ENCODE results near the gene GNG13.

The GNG13 gene

DNA sequence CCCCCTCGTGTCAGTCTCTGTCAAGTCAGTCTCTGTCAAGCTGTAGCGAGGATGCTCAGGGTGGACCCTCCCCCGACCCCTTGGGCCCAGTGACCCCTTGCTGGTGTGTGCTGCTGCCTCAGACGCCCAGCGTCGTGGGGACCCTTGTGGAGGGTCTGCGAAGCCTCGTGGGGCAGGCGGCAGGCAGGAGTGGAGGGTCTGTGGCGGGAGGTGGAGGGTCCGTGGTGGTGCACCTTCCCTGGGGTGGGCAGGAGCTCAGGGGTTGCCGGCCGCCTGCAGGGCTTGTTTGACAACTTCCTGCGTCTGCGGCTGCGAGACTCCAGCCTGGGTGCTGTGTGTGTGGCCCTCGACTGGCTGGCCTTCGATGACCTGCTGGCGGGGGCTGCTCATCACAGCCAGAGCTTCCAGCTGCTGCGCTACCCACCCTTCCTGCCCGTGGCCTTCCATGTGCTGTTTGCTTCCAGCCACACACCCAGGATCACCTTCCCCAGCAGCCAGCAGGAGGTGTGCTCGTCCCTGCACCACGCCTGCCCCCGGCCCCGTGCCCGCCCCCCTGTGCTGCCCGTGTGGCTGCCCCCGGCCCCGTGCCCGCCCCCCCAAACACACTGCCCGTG lies 5.6 kb downstream of the GNG13 start:
- H3K4me1 ChIP-seq (ENCODE audit: control insufficient read depth in 2 of 2, insufficient read depth in 2 of 2, low read length in 2 of 2) = no peaks in the 10 kb centered on the region
- no peak overlapping the region for H3K9ac ChIP-seq (ENCODE audit: low read depth in 1 of 2, low read length in 2 of 2)
- H3K9me3 ChIP-seq (ENCODE audit: control insufficient read depth in 2 of 2, low read length in 2 of 2) = no peaks in the 10 kb centered on the region
- H3K4me3 ChIP-seq (ENCODE audit: low read length in 2 of 2) = no peak overlapping the region
- H3K36me3 ChIP-seq (ENCODE audit: control insufficient read depth in 2 of 2, insufficient read depth in 2 of 2, low read length in 2 of 2) = no peaks in the 10 kb centered on the region
- H3K27ac ChIP-seq (ENCODE audit: low read depth in 2 of 2, low read length in 2 of 2) = no peak overlapping the region
- peaks cover 5 to 6% of the 10 kb centered on the region in 2 donors for H3K27me3 ChIP-seq (ENCODE audit: control insufficient read depth in 2 of 2, insufficient read depth in 2 of 2, low read length in 2 of 2)

- Histone ChIP-seq H3K4me3 (ENCODE audit: low read length in 2 of 2) (no peak overlapping the region), H3K27me3 (ENCODE audit: control insufficient read depth in 2 of 2, insufficient read depth in 2 of 2, low read length in 2 of 2) (peaks cover 1 to 3% of the 10 kb centered on the region in 2 donors), H3K4me1 (ENCODE audit: control insufficient read depth in 2 of 2, insufficient read depth in 2 of 2, low read length in 2 of 2) (peaks cover 0 to 2% of the 10 kb centered on the region in 2 donors), H3K27ac (ENCODE audit: low read depth in 2 of 2, low read length in 2 of 2) (no peak overlapping the region), H3K36me3 (ENCODE audit: control insufficient read depth in 2 of 2, insufficient read depth in 2 of 2, low read length in 2 of 2) (no peaks in the 10 kb centered on the region), H3K9ac (ENCODE audit: low read depth in 1 of 2, low read length in 2 of 2) (no peak overlapping the region), H3K9me3 (ENCODE audit: control insufficient read depth in 2 of 2, low read length in 2 of 2) (no peaks in the 10 kb centered on the region)
Observed at GRCh38 chr16:794091-794822, 6.3 kb downstream of the GNG13 start.

DNA sequence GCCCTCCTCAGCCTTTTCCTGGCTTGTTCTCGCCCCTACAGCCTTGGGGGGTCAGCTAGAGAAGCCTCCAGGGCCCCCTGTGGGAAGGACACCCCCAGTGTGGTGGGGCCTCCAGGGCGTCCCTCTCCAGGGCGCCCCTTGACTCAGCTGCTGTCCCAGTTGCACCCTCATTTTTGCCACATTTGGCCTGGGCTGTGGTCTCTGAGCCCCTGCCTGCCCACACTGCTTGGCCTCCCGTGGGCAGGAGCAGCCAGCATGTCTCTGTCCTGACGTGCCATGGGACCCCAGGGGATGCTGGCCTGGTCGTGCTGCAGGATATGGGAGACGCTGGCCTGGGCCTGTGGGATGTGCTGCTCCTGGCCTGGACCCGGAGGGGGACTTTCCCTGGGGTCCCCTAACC lies 7.1 kb downstream of the GNG13 start:
- H3K4me3 ChIP-seq (ENCODE audit: low read length in 2 of 2) = no peak overlapping the region
- no peak overlapping the region for H3K27ac ChIP-seq (ENCODE audit: low read depth in 2 of 2, low read length in 2 of 2)
- no peaks in the 10 kb centered on the region for H3K9me3 ChIP-seq (ENCODE audit: control insufficient read depth in 2 of 2, low read length in 2 of 2)
- peaks cover 7 to 10% of the 10 kb centered on the region in 2 donors for H3K4me1 ChIP-seq (ENCODE audit: control insufficient read depth in 2 of 2, insufficient read depth in 2 of 2, low read length in 2 of 2)
- no peaks in the 10 kb centered on the region for H3K36me3 ChIP-seq (ENCODE audit: control insufficient read depth in 2 of 2, insufficient read depth in 2 of 2, low read length in 2 of 2)
- no peak overlapping the region for H3K9ac ChIP-seq (ENCODE audit: low read depth in 1 of 2, low read length in 2 of 2)
- H3K27me3 ChIP-seq (ENCODE audit: control insufficient read depth in 2 of 2, insufficient read depth in 2 of 2, low read length in 2 of 2) = no peaks in the 10 kb centered on the region

DNA sequence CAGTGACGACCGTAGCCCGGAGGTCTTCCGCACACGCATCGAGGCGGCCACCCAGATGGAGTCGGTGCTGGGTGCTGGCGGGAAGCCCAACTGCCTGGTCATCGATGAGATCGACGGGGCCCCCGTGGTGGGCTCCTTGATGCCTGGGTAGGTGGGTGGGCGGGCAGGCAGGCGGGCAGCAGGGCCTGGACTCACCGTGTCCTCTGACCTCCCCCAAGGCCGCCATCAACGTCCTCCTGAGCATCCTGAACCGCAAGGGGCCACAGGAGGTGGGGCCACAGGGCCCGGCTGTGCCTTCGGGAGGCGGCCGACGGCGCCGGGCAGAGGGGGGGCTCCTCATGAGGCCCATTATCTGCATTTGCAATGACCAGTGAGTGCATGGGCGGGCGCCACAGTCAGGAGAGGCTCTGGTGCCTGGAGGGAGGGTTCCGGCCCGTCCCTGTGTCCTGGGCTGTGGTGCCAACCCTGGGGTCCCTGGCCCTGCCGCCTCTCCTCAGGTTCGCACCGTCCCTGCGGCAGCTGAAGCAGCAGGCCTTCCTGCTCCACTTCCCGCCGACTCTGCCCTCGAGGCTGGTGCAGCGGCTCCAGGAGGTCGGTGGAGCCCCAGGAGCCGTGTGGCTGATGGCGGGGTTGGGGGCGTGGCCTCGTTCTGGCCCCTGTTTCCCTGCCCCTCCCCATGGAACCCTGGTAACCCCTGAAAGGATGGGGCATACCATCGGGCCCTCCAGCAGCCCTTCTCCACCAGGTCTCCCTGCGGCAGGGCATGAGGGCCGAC lies 8.1 kb downstream of the GNG13 start:
- Histone ChIP-seq H3K9ac (ENCODE audit: low read depth in 1 of 2, low read length in 2 of 2) (no peak overlapping the region), H3K9me3 (ENCODE audit: control insufficient read depth in 2 of 2, low read length in 2 of 2) (no peaks in the 10 kb centered on the region), H3K4me3 (ENCODE audit: low read length in 2 of 2) (no peak overlapping the region), H3K27me3 (ENCODE audit: control insufficient read depth in 2 of 2, insufficient read depth in 2 of 2, low read length in 2 of 2) (no peaks in the 10 kb centered on the region), H3K4me1 (ENCODE audit: control insufficient read depth in 2 of 2, insufficient read depth in 2 of 2, low read length in 2 of 2) (peaks cover 10 to 14% of the 10 kb centered on the region in 2 donors), H3K36me3 (ENCODE audit: control insufficient read depth in 2 of 2, insufficient read depth in 2 of 2, low read length in 2 of 2) (no peaks in the 10 kb centered on the region), H3K27ac (ENCODE audit: low read depth in 2 of 2, low read length in 2 of 2) (no peak overlapping the region)

- H3K9me3 ChIP-seq (ENCODE audit: control insufficient read depth in 2 of 2, low read length in 2 of 2) = no peaks in the 10 kb centered on the region
- no peaks in the 10 kb centered on the region for H3K27me3 ChIP-seq (ENCODE audit: control insufficient read depth in 2 of 2, insufficient read depth in 2 of 2, low read length in 2 of 2)
- H3K9ac ChIP-seq (ENCODE audit: low read depth in 1 of 2, low read length in 2 of 2) = no peak overlapping the region
- H3K4me1 ChIP-seq (ENCODE audit: control insufficient read depth in 2 of 2, insufficient read depth in 2 of 2, low read length in 2 of 2) = peaks cover 13 to 18% of the 10 kb centered on the region in 2 donors
- H3K36me3 ChIP-seq (ENCODE audit: control insufficient read depth in 2 of 2, insufficient read depth in 2 of 2, low read length in 2 of 2) = peaks cover 4% of the 10 kb centered on the region in 2 donors
- H3K4me3 ChIP-seq (ENCODE audit: low read length in 2 of 2) = no peak overlapping the region
- no peak overlapping the region for H3K27ac ChIP-seq (ENCODE audit: low read depth in 2 of 2, low read length in 2 of 2)
Observed at GRCh38 chr16:791131-791530, 9.4 kb downstream of the GNG13 start.

DNA sequence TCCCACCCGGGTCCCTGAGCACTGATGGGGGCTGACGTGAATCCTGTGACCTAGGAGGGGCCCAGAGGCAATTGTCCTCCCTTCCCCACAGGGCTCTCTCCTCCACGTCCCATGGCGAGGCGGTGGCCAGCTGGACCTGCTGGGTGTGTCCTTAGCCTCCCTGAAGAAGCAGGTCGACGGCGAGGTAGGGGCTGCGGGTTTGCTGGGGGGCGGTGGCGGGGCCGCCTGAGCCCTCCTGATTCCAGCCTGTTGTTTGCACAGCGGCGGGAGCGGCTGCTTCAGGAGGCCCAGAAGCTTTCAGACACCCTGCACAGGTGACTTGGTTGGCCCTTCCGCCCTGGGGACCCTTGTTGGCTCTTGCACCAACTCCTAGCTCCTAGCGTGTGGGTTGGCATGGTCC lies 10.4 kb downstream of the GNG13 start:
- no peaks in the 10 kb centered on the region for H3K9me3 ChIP-seq (ENCODE audit: control insufficient read depth in 2 of 2, low read length in 2 of 2)
- H3K4me1 ChIP-seq (ENCODE audit: control insufficient read depth in 2 of 2, insufficient read depth in 2 of 2, low read length in 2 of 2) = peaks cover 13 to 18% of the 10 kb centered on the region in 2 donors
- no peaks in the 10 kb centered on the region for H3K27me3 ChIP-seq (ENCODE audit: control insufficient read depth in 2 of 2, insufficient read depth in 2 of 2, low read length in 2 of 2)
- H3K4me3 ChIP-seq (ENCODE audit: low read length in 2 of 2) = no peak overlapping the region
- H3K27ac ChIP-seq (ENCODE audit: low read depth in 2 of 2, low read length in 2 of 2) = no peak overlapping the region
- H3K9ac ChIP-seq (ENCODE audit: low read depth in 1 of 2, low read length in 2 of 2) = no peak overlapping the region
- peaks cover 4% of the 10 kb centered on the region in 2 donors for H3K36me3 ChIP-seq (ENCODE audit: control insufficient read depth in 2 of 2, insufficient read depth in 2 of 2, low read length in 2 of 2)

GRCh38 chr16:789191-789850 lies 11.2 kb downstream of the GNG13 start:
- Histone ChIP-seq H3K9ac (ENCODE audit: low read depth in 1 of 2, low read length in 2 of 2) (peak overlapping the region in 1 of 2 donors; percentile 68), H3K4me3 (ENCODE audit: low read length in 2 of 2) (peak overlapping the region; percentile 78 to 85), H3K27ac (ENCODE audit: low read depth in 2 of 2, low read length in 2 of 2) (no peak overlapping the region), H3K4me1 (ENCODE audit: control insufficient read depth in 2 of 2, insufficient read depth in 2 of 2, low read length in 2 of 2) (peaks cover 13 to 18% of the 10 kb centered on the region in 2 donors), H3K27me3 (ENCODE audit: control insufficient read depth in 2 of 2, insufficient read depth in 2 of 2, low read length in 2 of 2) (no peaks in the 10 kb centered on the region), H3K9me3 (ENCODE audit: control insufficient read depth in 2 of 2, low read length in 2 of 2) (no peaks in the 10 kb centered on the region), H3K36me3 (ENCODE audit: control insufficient read depth in 2 of 2, insufficient read depth in 2 of 2, low read length in 2 of 2) (peaks cover 4% of the 10 kb centered on the region in 2 donors)

- H3K27ac ChIP-seq (ENCODE audit: low read depth in 2 of 2, low read length in 2 of 2) = peak within 1 kb of the TSS in 1 of 2 donors; percentile 61
- H3K9me3 ChIP-seq (ENCODE audit: control insufficient read depth in 2 of 2, low read length in 2 of 2) = no peaks in the 10 kb centered on the region
- H3K4me1 ChIP-seq (ENCODE audit: control insufficient read depth in 2 of 2, insufficient read depth in 2 of 2, low read length in 2 of 2) = peaks cover 13 to 18% of the 10 kb centered on the region in 2 donors
- H3K9ac ChIP-seq (ENCODE audit: low read depth in 1 of 2, low read length in 2 of 2) = peak within 1 kb of the TSS; percentile 77 to 80
- H3K27me3 ChIP-seq (ENCODE audit: control insufficient read depth in 2 of 2, insufficient read depth in 2 of 2, low read length in 2 of 2) = peaks cover 0 to 1% of the 10 kb centered on the region in 2 donors
- peak within 1 kb of the TSS; percentile 85 for H3K4me3 ChIP-seq (ENCODE audit: low read length in 2 of 2)
- H3K36me3 ChIP-seq (ENCODE audit: control insufficient read depth in 2 of 2, insufficient read depth in 2 of 2, low read length in 2 of 2) = peaks cover 4% of the 10 kb centered on the region in 2 donors
Observed at GRCh38 chr16:788399-789126, 12.0 kb downstream of the GNG13 start, which contains the start of gene CHTF18. TSS of gene CHTF18 (plus strand) at chr16:788620. CDS start at chr16:788685, 65 bp downstream.

GRCh38 chr16:787978-788398 lies 12.5 kb downstream of the GNG13 start, which contains the start of gene RPUSD1:
TSS of gene RPUSD1 (minus strand) at chr16:788381. CDS start at chr16:787737, 644 bp downstream.
- Histone ChIP-seq H3K27me3 (ENCODE audit: control insufficient read depth in 2 of 2, insufficient read depth in 2 of 2, low read length in 2 of 2) (peaks cover 5 to 7% of the 10 kb centered on the region in 2 donors), H3K4me3 (ENCODE audit: low read length in 2 of 2) (peak within 1 kb of the TSS; percentile 85), H3K4me1 (ENCODE audit: control insufficient read depth in 2 of 2, insufficient read depth in 2 of 2, low read length in 2 of 2) (peaks cover 13 to 18% of the 10 kb centered on the region in 2 donors), H3K9ac (ENCODE audit: low read depth in 1 of 2, low read length in 2 of 2) (peak within 1 kb of the TSS; percentile 77 to 80), H3K9me3 (ENCODE audit: control insufficient read depth in 2 of 2, low read length in 2 of 2) (no peaks in the 10 kb centered on the region), H3K36me3 (ENCODE audit: control insufficient read depth in 2 of 2, insufficient read depth in 2 of 2, low read length in 2 of 2) (peaks cover 4% of the 10 kb centered on the region in 2 donors), H3K27ac (ENCODE audit: low read depth in 2 of 2, low read length in 2 of 2) (peak within 1 kb of the TSS in 1 of 2 donors; percentile 61)
